ENCODE results near the gene CCNL2.

GRCh38 chr1:1432274-1432950, 33.3 kb upstream of the CCNL2 start:
- TF ChIP-seq ATF3 (IDR thresholded peaks at IDR 0.05) (no peak), REST (IDR thresholded peaks at IDR 0.05) (no peak), FOXA2 (IDR thresholded peaks at IDR 0.05) (no peak), NR2F2 (IDR thresholded peaks at IDR 0.05) (no peak), EGR1 (IDR thresholded peaks at IDR 0.05; ENCODE audit: low read depth in 2 of 2) (no peak)
- TF ChIP-seq, protein P1, sequence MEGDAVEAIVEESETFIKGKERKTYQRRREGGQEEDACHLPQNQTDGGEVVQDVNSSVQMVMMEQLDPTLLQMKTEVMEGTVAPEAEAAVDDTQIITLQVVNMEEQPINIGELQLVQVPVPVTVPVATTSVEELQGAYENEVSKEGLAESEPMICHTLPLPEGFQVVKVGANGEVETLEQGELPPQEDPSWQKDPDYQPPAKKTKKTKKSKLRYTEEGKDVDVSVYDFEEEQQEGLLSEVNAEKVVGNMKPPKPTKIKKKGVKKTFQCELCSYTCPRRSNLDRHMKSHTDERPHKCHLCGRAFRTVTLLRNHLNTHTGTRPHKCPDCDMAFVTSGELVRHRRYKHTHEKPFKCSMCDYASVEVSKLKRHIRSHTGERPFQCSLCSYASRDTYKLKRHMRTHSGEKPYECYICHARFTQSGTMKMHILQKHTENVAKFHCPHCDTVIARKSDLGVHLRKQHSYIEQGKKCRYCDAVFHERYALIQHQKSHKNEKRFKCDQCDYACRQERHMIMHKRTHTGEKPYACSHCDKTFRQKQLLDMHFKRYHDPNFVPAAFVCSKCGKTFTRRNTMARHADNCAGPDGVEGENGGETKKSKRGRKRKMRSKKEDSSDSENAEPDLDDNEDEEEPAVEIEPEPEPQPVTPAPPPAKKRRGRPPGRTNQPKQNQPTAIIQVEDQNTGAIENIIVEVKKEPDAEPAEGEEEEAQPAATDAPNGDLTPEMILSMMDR (IDR thresholded peaks at IDR 0.05; ENCODE audit: low read depth, low read length, missing input control), result no peak
